B cell (primary cell): Measurements from ENCODE around the gene RBM43. TPM values are rescaled to one million over a fixed set of nuclear protein-coding genes. Genes with fewer than 3 reads are reported as not detected.

Source experiments
- ATAC-seq: fragments of 200-7000 bp; cut with Tn5 transposase; one replicate; pipeline ENCODE4 v1.10.0; 2021; ENCODE audit warnings: low read depth, mild to moderate bottlenecking, moderate number of reproducible peaks, moderate library complexity
- CTCF ChIA-PET: fragments of 350-600 bp; sonication (Branson Sonifier 250); formaldehyde crosslinking; loops from one replicate; lab custom pipeline; 2021; ENCODE audit warnings: antibody characterized with exemption, inconsistent platforms; lab: Charles Lee
- POLR2A ChIA-PET: fragments of 350-600 bp; sonication (Branson Sonifier 250); formaldehyde crosslinking; loops from one replicate; lab custom pipeline; 2021; ENCODE audit warnings: antibody characterized with exemption; lab: Charles Lee
- DNase-seq: peaks from one replicate; pipeline ENCODE4 v3.0.0; 2013
- H2AFZ ChIP-seq: 2 replicates; pipeline ENCODE4 v1.6.1; 2012; ENCODE audit warnings: mild to moderate bottlenecking, low read depth, low read length; ENCODE audit not compliant: insufficient read depth, poor library complexity, severe bottlenecking
- H3K27ac ChIP-seq, 2 donors: 1 replicate in 1 of 2; 2 replicates in 1 of 2; pipeline ENCODE4 v1.5.1; 2012 to 2013; ENCODE audit warnings: low read length in 2 of 2, mild to moderate bottlenecking in 2 of 2, moderate library complexity in 1 of 2
- H3K27me3 ChIP-seq, 4 experiments: fragments of 200-600 bp in 1 of 4; sonication (generic) in 1 of 4; replicated peaks in 1 of 4; 1 replicate in 2 of 4; 2 replicates in 2 of 4; pipeline versions ENCODE4 v1.6.1 to v1.7.0; 2013 to 2016; ENCODE audit warnings: low read length in 3 of 4, mild to moderate bottlenecking in 2 of 4, mixed read lengths in 1 of 4, moderate library complexity in 1 of 4; ENCODE audit not compliant: insufficient read depth in 4 of 4, control insufficient read depth in 3 of 4; ENCODE audit errors: control extremely low read depth in 1 of 4
- H3K36me3 ChIP-seq, 2 experiments: replicated peaks in 1 of 2; 1 replicate in 1 of 2; 2 replicates in 1 of 2; pipeline versions ENCODE4 v1.6.1 to v1.7.1; 2013; ENCODE audit warnings: low read length in 1 of 2; ENCODE audit not compliant: insufficient read depth in 2 of 2, control insufficient read depth in 1 of 2; ENCODE audit errors: control extremely low read depth in 1 of 2, extremely low read depth in 1 of 2
- H3K4me1 ChIP-seq, 2 donors: fragments of 200-600 bp in 1 of 2; sonication (generic) in 1 of 2; 1 replicate in 1 of 2; 2 replicates in 1 of 2; pipeline versions ENCODE4 v1.5.1 to v1.6.1; 2013 to 2017; ENCODE audit warnings: low read length in 2 of 2; ENCODE audit not compliant: control insufficient read depth in 2 of 2, insufficient read depth in 2 of 2
- H3K4me2 ChIP-seq: replicated peaks from 2 replicates; pipeline ENCODE3; 2012; ENCODE audit warnings: mild to moderate bottlenecking, low read depth, low read length; ENCODE audit not compliant: poor library complexity, severe bottlenecking
- H3K4me3 ChIP-seq, 5 experiments: fragments of 200-600 bp in 1 of 5; sonication (generic) in 1 of 5; 1 replicate in 3 of 5; 2 replicates in 2 of 5; pipeline versions ENCODE4 v1.5.1 to v1.7.0; 2011 to 2016; ENCODE audit warnings: low read length in 4 of 5, mild to moderate bottlenecking in 4 of 5, low read depth in 2 of 5, control low read depth in 1 of 5, moderate library complexity in 1 of 5; ENCODE audit not compliant: insufficient read depth in 1 of 5; ENCODE audit errors: control extremely low read depth in 1 of 5, extremely low read depth in 1 of 5
- H3K79me2 ChIP-seq: fragments of 200-600 bp; sonication (generic); one replicate; pipeline ENCODE4 v1.6.0; 2016; ENCODE audit warnings: low read length; ENCODE audit not compliant: control insufficient read depth, insufficient read depth
- H3K9ac ChIP-seq: fragments of 200-600 bp; sonication (generic); 2 replicates; pipeline ENCODE4 v1.6.1; 2017; ENCODE audit warnings: mild to moderate bottlenecking, low read length, moderate library complexity
- H3K9me3 ChIP-seq, 3 donors: one replicate each; pipeline versions ENCODE4 v1.6.1 to v1.7.1; 2013; ENCODE audit warnings: low read length in 2 of 3; ENCODE audit not compliant: control insufficient read depth in 2 of 3, insufficient read depth in 1 of 3; ENCODE audit errors: control extremely low read depth in 1 of 3
- H4K20me1 ChIP-seq: 2 replicates; pipeline ENCODE4 v1.6.0; 2012; ENCODE audit warnings: mild to moderate bottlenecking, low read length; ENCODE audit not compliant: insufficient read depth, control insufficient read depth, poor library complexity, severe bottlenecking
- H3K27ac Mint-ChIP-seq: one replicate; pipeline ENCODE4 v1.8.0; 2021; ENCODE audit warnings: mixed read lengths
- H3K27me3 Mint-ChIP-seq: one replicate; pipeline ENCODE4 v1.8.0; 2021; ENCODE audit warnings: mixed read lengths
- H3K4me1 Mint-ChIP-seq: one replicate; pipeline ENCODE4 v1.8.0; 2021; ENCODE audit warnings: mixed read lengths
- H3K4me3 Mint-ChIP-seq: one replicate; pipeline ENCODE4 v1.8.0; 2021; ENCODE audit warnings: mixed read lengths
- H3K9me3 Mint-ChIP-seq: one replicate; pipeline ENCODE4 v1.8.0; 2022; ENCODE audit warnings: mixed read lengths; ENCODE audit not compliant: insufficient read depth
- CTCF ChIP-seq: fragments of 200-600 bp; IDR thresholded peaks from one replicate; pipeline ENCODE4 v1.8.0; 2022; ENCODE audit warnings: antibody characterized with exemption, mild to moderate bottlenecking
- EZH2 ChIP-seq: IDR thresholded peaks from 2 replicates; pipeline ENCODE4 v1.6.1; 2012; ENCODE audit warnings: borderline replicate concordance, low read depth, mild to moderate bottlenecking, moderate library complexity, low read length; ENCODE audit not compliant: insufficient read depth, poor library complexity, severe bottlenecking
- WGBS: methylation state at CpG from one replicate; pipeline ENCODE4 v1.1.5; 2013; ENCODE audit warnings: missing lambda C conversion rate; ENCODE audit not compliant: insufficient coverage; 5-methylcytosine and 5-hydroxymethylcytosine counted together
- intact Hi-C: fragments of 100-400 bp; cut with micrococcal nuclease; formaldehyde crosslinking; loops from one replicate; pipeline ENCODE4 v1.10.0; 2022
- polyA plus RNA-seq: library from polyadenylated mRNA; depleted of rRNA; stranded (reverse); fragments of >200 nt; gene quantifications from 2 replicates; pipeline ENCODE4 v1.2.3, GENCODE V29; 2012
- total RNA-seq, 2 donors: library from RNA; stranded (reverse); fragments of 120-200 nt in 1 of 2; gene quantifications; 1 replicate in 1 of 2; 2 replicates in 1 of 2; pipeline versions ENCODE4 v1.2.3 to v1.2.4, GENCODE V29; 2013 to 2022

Gene RBM43
- total and polyA plus RNA-seq, 2 donors (not counting 1 experiment from before 2014, with no cell fraction given): 4.8 to 8.4 TPM

GRCh38 chr2:151206446-151206968 is 55.2 kb downstream of the RBM43 start:
- Histone ChIP-seq H3K9ac (no peak overlapping the region), H2AFZ (no peak overlapping the region), H3K4me2 (no peak overlapping the region), H4K20me1 (no peaks in the 10 kb centered on the region), H3K4me1 (no peaks in the 10 kb centered on the region), H3K36me3 (no peaks in the 10 kb centered on the region), H3K9me3 (no peaks in the 10 kb centered on the region), H3K4me3 (no peak overlapping the region), H3K27ac (no peak overlapping the region), H3K27me3 (no peaks in the 10 kb centered on the region), H3K79me2 (no peaks in the 10 kb centered on the region)
- POLR2A ChIA-PET: no interaction called here
- WGBS: no CpG with 5 or more reads among the region's 4 CpGs
- no peak for ATAC-seq
- H3K4me3 Mint-ChIP-seq: no peak overlapping the region
- H3K4me1 Mint-ChIP-seq: no peaks in the 10 kb centered on the region
- no peaks in the 10 kb centered on the region for H3K9me3 Mint-ChIP-seq
- peaks cover 7% of the 10 kb centered on the region for H3K27me3 Mint-ChIP-seq
- no peak overlapping the region for H3K27ac Mint-ChIP-seq
- CTCF ChIA-PET: no interaction called here
- no peak for DNase-seq
- intact Hi-C loops: no loop called here
- no peak for TF ChIP-seq EZH2
- TF ChIP-seq CTCF: no peak

- H4K20me1 ChIP-seq: no peaks in the 10 kb centered on the region
- H3K4me1 Mint-ChIP-seq: no peaks in the 10 kb centered on the region
- H3K79me2 ChIP-seq: no peaks in the 10 kb centered on the region
- no peak for TF ChIP-seq CTCF
- no peak for TF ChIP-seq EZH2
- DNase-seq: no peak
- H3K27ac Mint-ChIP-seq: no peak overlapping the region
- ChIA-PET CTCF (no interaction called here), POLR2A (no interaction called here)
- no peak overlapping the region for H3K9ac ChIP-seq
- no peak for ATAC-seq
- no peak overlapping the region for H3K27ac ChIP-seq
- no peaks in the 10 kb centered on the region for H3K9me3 ChIP-seq
- no peaks in the 10 kb centered on the region for H3K4me1 ChIP-seq
- intact Hi-C loops: no loop called here
- H3K4me3 ChIP-seq: no peak overlapping the region
- WGBS: no CpG with 5 or more reads among the region's 3 CpGs
- no peaks in the 10 kb centered on the region for H3K27me3 ChIP-seq
- H3K27me3 Mint-ChIP-seq: peaks cover 2% of the 10 kb centered on the region
- no peak overlapping the region for H3K4me2 ChIP-seq
- no peaks in the 10 kb centered on the region for H3K36me3 ChIP-seq
- no peaks in the 10 kb centered on the region for H3K9me3 Mint-ChIP-seq
- no peak overlapping the region for H3K4me3 Mint-ChIP-seq
- H2AFZ ChIP-seq: no peak overlapping the region
Observed at GRCh38 chr2:151205571-151205970, 56.1 kb downstream of the RBM43 start.
